HepG2 (cell line): ENCODE measurements around the gene PTPRU.

Experiments
- BHLHE40 ChIP-seq: IDR thresholded peaks from 2 replicates; pipeline ENCODE4 v1.6.1; 2011; ENCODE audit warnings: low read length, improper control_type of control experiment
- CHD2 ChIP-seq: IDR thresholded peaks from 2 replicates; pipeline ENCODE4 v1.6.1; 2011; ENCODE audit warnings: low read depth, low read length, improper control_type of control experiment
- CREBL2 ChIP-seq: sonication (generic); formaldehyde crosslinking; IDR thresholded peaks from 2 replicates; pipeline ENCODE4 v1.8.1; 2023; ENCODE audit warnings: missing genetic modification reagents, mild to moderate bottlenecking, borderline replicate concordance
- ETV5 ChIP-seq: IDR thresholded peaks from 2 replicates; pipeline ENCODE4 v1.6.1; 2018; ENCODE audit warnings: missing biosample characterization, missing genetic modification reagents, inconsistent platforms, borderline replicate concordance
- EZH2 ChIP-seq: conservative IDR thresholded peaks from 2 replicates; pipeline ENCODE4 v1.6.1; 2012; ENCODE audit warnings: mild to moderate bottlenecking, low read depth, low read length, moderate library complexity
- HDAC2 ChIP-seq: sonication (generic); formaldehyde crosslinking; IDR thresholded peaks from 2 replicates; pipeline ENCODE4 v1.4.0; 2020; ENCODE audit warnings: missing genetic modification reagents
- RFXANK ChIP-seq: IDR thresholded peaks from 2 replicates; pipeline ENCODE4 v1.6.1; 2016
- ZNF276 ChIP-seq: sonication (generic); formaldehyde crosslinking; IDR thresholded peaks from 2 replicates; pipeline ENCODE4 v1.4.0; 2020; ENCODE audit warnings: mild to moderate bottlenecking, low read depth, missing genetic modification reagents
- TF ChIP-seq, protein P1 (sequence below): IDR thresholded peaks from 2 replicates; pipeline ENCODE4 v1.6.1; 2016
- TF ChIP-seq, protein P2 (sequence below): sonication (generic); formaldehyde crosslinking; IDR thresholded peaks from 2 replicates; pipeline ENCODE4 v1.5.0; 2020; ENCODE audit warnings: mild to moderate bottlenecking, missing genetic modification reagents, moderate library complexity
- TF ChIP-seq, protein P3 (sequence below): sonication (generic); formaldehyde crosslinking; IDR thresholded peaks from 2 replicates; pipeline ENCODE4 v1.4.0; 2020; ENCODE audit warnings: missing genetic modification reagents, mild to moderate bottlenecking, borderline replicate concordance

- TF ChIP-seq, protein P1, sequence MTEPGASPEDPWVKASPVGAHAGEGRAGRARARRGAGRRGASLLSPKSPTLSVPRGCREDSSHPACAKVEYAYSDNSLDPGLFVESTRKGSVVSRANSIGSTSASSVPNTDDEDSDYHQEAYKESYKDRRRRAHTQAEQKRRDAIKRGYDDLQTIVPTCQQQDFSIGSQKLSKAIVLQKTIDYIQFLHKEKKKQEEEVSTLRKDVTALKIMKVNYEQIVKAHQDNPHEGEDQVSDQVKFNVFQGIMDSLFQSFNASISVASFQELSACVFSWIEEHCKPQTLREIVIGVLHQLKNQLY (CRISPR knock-in tag), result no peak
- TF ChIP-seq RFXANK (CRISPR knock-in tag) (no peak), ETV5 (CRISPR knock-in tag) (no peak), CREBL2 (CRISPR knock-in tag) (no peak), ZNF276 (CRISPR knock-in tag) (no peak), CHD2 (no peak), BHLHE40 (no peak), HDAC2 (no peak), EZH2 (no peak)
- TF ChIP-seq, protein P2, sequence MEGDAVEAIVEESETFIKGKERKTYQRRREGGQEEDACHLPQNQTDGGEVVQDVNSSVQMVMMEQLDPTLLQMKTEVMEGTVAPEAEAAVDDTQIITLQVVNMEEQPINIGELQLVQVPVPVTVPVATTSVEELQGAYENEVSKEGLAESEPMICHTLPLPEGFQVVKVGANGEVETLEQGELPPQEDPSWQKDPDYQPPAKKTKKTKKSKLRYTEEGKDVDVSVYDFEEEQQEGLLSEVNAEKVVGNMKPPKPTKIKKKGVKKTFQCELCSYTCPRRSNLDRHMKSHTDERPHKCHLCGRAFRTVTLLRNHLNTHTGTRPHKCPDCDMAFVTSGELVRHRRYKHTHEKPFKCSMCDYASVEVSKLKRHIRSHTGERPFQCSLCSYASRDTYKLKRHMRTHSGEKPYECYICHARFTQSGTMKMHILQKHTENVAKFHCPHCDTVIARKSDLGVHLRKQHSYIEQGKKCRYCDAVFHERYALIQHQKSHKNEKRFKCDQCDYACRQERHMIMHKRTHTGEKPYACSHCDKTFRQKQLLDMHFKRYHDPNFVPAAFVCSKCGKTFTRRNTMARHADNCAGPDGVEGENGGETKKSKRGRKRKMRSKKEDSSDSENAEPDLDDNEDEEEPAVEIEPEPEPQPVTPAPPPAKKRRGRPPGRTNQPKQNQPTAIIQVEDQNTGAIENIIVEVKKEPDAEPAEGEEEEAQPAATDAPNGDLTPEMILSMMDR (CRISPR knock-in tag), result no peak
- TF ChIP-seq, protein P3, sequence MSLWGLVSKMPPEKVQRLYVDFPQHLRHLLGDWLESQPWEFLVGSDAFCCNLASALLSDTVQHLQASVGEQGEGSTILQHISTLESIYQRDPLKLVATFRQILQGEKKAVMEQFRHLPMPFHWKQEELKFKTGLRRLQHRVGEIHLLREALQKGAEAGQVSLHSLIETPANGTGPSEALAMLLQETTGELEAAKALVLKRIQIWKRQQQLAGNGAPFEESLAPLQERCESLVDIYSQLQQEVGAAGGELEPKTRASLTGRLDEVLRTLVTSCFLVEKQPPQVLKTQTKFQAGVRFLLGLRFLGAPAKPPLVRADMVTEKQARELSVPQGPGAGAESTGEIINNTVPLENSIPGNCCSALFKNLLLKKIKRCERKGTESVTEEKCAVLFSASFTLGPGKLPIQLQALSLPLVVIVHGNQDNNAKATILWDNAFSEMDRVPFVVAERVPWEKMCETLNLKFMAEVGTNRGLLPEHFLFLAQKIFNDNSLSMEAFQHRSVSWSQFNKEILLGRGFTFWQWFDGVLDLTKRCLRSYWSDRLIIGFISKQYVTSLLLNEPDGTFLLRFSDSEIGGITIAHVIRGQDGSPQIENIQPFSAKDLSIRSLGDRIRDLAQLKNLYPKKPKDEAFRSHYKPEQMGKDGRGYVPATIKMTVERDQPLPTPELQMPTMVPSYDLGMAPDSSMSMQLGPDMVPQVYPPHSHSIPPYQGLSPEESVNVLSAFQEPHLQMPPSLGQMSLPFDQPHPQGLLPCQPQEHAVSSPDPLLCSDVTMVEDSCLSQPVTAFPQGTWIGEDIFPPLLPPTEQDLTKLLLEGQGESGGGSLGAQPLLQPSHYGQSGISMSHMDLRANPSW, result no peak
These were observed 20.1 kb downstream of the PTPRU start for GRCh38 chr1:29256394-29256793.
